Measurements from ENCODE around the gene MKLN1.

The MKLN1 gene

GRCh38 chr7:131540491-131541162 is 213.0 kb downstream of the MKLN1 start:
- no peak overlapping the region for H2AFZ ChIP-seq (ENCODE audit: low read length)
- H3K27ac ChIP-seq (ENCODE audit: low read depth, low read length, poor library complexity, severe bottlenecking), result no peak overlapping the region
- no peaks in the 10 kb centered on the region for H3K9me3 ChIP-seq (ENCODE audit: low read length)
- no peaks in the 10 kb centered on the region for H3K79me2 ChIP-seq (ENCODE audit: insufficient read depth, low read length)
- H3K9ac ChIP-seq (ENCODE audit: low read length), result no peak overlapping the region
- H3K4me1 ChIP-seq (ENCODE audit: insufficient read depth, low read length, severe bottlenecking), result no peaks in the 10 kb centered on the region
- H3K9me2 ChIP-seq (ENCODE audit: low read depth, low read length), result no peaks in the 10 kb centered on the region
- H4K20me1 ChIP-seq (ENCODE audit: insufficient read depth, low read length), result no peaks in the 10 kb centered on the region
- no peak overlapping the region for H3K4me2 ChIP-seq (ENCODE audit: low read length)
- no peak for TF ChIP-seq CTCF (IDR thresholded peaks at IDR 0.05; ENCODE audit: low read length)
- no peak for TF ChIP-seq EZH2 (IDR thresholded peaks at IDR 0.05; ENCODE audit: borderline replicate concordance, low read length)
- H3K27me3 ChIP-seq (ENCODE audit: insufficient read depth, low read length), result peaks cover 4% of the 10 kb centered on the region; the same call in 1 of the 2 replicates
- H3F3A ChIP-seq (ENCODE audit: insufficient read depth, low read length), result no peaks in the 10 kb centered on the region
- no peak overlapping the region for H3K4me3 ChIP-seq (ENCODE audit: low read depth, low read length, poor library complexity, severe bottlenecking)
- H3K36me3 ChIP-seq (ENCODE audit: insufficient read depth, low read length), result no peaks in the 10 kb centered on the region

GRCh38 chr7:131543298-131543697 is 215.6 kb downstream of the MKLN1 start:
- Histone ChIP-seq H3K4me3 (ENCODE audit: low read depth, low read length, poor library complexity, severe bottlenecking) (no peak overlapping the region), H3K27me3 (ENCODE audit: insufficient read depth, low read length) (peaks cover 4% of the 10 kb centered on the region; the same call in 1 of the 2 replicates), H3K27ac (ENCODE audit: low read depth, low read length, poor library complexity, severe bottlenecking) (no peak overlapping the region), H3K36me3 (ENCODE audit: insufficient read depth, low read length) (no peaks in the 10 kb centered on the region), H3K79me2 (ENCODE audit: insufficient read depth, low read length) (no peaks in the 10 kb centered on the region), H3K9me2 (ENCODE audit: low read depth, low read length) (no peaks in the 10 kb centered on the region), H3K4me1 (ENCODE audit: insufficient read depth, low read length, severe bottlenecking) (no peaks in the 10 kb centered on the region), H4K20me1 (ENCODE audit: insufficient read depth, low read length) (no peaks in the 10 kb centered on the region), H3F3A (ENCODE audit: insufficient read depth, low read length) (no peaks in the 10 kb centered on the region), H3K4me2 (ENCODE audit: low read length) (no peak overlapping the region), H3K9me3 (ENCODE audit: low read length) (no peaks in the 10 kb centered on the region), H2AFZ (ENCODE audit: low read length) (no peak overlapping the region), H3K9ac (ENCODE audit: low read length) (no peak overlapping the region)
- TF ChIP-seq CTCF (IDR thresholded peaks at IDR 0.05; ENCODE audit: low read length), result no peak
- TF ChIP-seq EZH2 (IDR thresholded peaks at IDR 0.05; ENCODE audit: borderline replicate concordance, low read length), result no peak

- no peaks in the 10 kb centered on the region for H3K79me2 ChIP-seq (ENCODE audit: insufficient read depth, low read length)
- H3K9me2 ChIP-seq (ENCODE audit: low read depth, low read length), result no peaks in the 10 kb centered on the region
- H3K4me3 ChIP-seq (ENCODE audit: low read depth, low read length, poor library complexity, severe bottlenecking), result no peak overlapping the region
- no peaks in the 10 kb centered on the region for H3K9me3 ChIP-seq (ENCODE audit: low read length)
- no peaks in the 10 kb centered on the region for H3F3A ChIP-seq (ENCODE audit: insufficient read depth, low read length)
- H3K27ac ChIP-seq (ENCODE audit: low read depth, low read length, poor library complexity, severe bottlenecking), result no peak overlapping the region
- no peaks in the 10 kb centered on the region for H4K20me1 ChIP-seq (ENCODE audit: insufficient read depth, low read length)
- H2AFZ ChIP-seq (ENCODE audit: low read length), result no peak overlapping the region
- TF ChIP-seq EZH2 (IDR thresholded peaks at IDR 0.05; ENCODE audit: borderline replicate concordance, low read length) (no peak), CTCF (IDR thresholded peaks at IDR 0.05; ENCODE audit: low read length) (no peak)
- H3K9ac ChIP-seq (ENCODE audit: low read length), result no peak overlapping the region
- H3K4me2 ChIP-seq (ENCODE audit: low read length), result no peak overlapping the region
- H3K27me3 ChIP-seq (ENCODE audit: insufficient read depth, low read length), result peaks cover 7% of the 10 kb centered on the region; the same call in 1 of the 2 replicates
- H3K36me3 ChIP-seq (ENCODE audit: insufficient read depth, low read length), result no peaks in the 10 kb centered on the region
- no peaks in the 10 kb centered on the region for H3K4me1 ChIP-seq (ENCODE audit: insufficient read depth, low read length, severe bottlenecking)
Observed at GRCh38 chr7:131544021-131544420, 216.3 kb downstream of the MKLN1 start.

Measured in OCI-LY1 (cell line).